CD4-positive, alpha-beta T cell treated with Interleukin-15 for 4 hours (primary cell): Measurements from ENCODE around the gene ZG16B.
A peak's percentile ranks its signal among the peaks of the same experiment; 100 is the strongest.

ENCODE experiments used
- DNase-seq: peaks from one replicate; pipeline ENCODE4 v3.0.0-alpha.2; 2020; ENCODE audit warnings: low spot score

ZG16B gene

DNA sequence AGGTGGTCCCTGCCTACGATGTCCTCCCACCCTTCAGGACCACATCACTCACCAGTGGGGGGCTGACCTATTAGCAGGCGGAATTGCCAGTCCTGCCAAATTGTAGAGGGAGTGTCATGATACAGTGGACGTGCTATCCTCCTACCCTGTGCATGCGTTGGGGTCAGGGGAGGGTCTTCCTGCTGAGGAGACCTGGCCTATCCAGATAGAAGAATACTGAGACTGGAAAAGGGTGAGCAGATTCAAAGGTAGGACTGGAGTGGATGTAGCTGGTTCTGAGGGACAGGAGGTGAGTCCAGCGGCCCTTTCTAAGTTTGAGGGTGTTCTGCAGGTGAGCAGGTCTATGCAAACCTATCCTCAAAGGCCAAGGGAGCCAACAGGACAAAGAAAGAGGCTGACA is 23.8 kb upstream of the ZG16B start:
- no peak for DNase-seq

DNA sequence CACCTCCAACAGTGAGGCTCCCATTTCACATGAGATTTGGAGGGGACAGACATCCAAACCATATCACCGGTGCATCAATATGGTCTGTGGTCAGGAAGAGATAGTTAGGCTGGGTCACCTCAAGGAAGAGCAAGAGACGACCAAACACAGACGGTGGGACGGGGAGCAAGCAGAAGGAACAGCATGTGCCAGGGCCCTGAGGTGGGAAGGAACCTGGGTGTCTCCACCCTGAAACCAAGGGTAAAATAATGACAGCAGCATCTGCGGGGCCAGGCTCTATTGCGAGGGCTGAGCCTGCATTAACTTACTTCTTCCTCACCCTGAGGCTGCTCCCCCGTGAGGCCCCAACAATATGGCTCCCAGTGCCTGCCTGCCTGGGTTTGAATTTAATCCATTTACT is 21.9 kb upstream of the ZG16B start:
- DNase-seq = no peak

DNA sequence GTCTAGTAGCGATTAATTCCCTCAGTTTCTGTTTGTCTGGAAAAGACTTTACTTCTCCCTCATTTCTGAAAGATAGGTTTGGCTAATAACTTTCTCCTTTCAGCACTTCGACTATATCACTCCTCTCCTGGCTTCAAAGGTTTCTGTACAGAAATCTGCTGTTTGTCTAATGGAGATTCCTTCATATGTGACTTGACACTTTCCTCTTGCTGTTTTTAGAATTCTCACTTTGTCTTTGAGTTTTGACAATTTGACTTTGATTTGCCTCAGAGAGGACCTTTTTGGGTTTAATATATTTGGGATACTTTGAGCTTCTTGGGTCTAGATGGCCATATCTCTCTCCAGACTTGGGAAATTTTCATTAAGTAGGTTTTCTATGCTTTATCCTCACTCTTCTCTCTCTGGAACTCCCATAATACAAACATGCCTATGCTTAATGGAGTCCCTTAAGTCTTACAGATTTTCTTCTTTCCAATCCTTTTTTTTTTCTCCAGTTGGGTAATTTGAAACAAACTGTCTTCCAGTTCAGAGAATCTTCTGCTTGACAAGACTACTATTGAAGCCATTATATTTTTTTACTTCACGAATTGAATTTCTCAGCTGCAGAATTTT is 20.8 kb upstream of the ZG16B start:
- no peak for DNase-seq

DNA sequence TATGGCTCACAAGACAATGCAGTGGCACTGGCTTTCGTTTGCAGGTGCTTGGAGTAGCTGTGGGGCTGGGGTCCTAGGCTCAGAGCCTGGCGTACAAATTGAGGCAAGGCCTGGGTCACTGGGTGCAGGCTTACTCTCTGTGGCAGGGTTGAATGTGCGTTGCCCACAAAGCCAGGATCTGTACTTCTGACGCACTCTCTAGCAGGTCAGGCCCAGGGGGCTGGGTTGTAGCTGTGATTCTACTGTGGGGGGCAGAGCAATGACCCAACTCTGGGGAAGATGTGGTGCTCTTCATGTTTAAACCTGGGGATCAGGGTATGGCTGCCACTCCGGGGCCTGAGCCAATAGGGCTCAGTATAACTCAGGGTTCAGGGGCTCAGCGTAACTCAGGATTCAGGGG is 19.5 kb upstream of the ZG16B start:
- DNase-seq = no peak

DNA sequence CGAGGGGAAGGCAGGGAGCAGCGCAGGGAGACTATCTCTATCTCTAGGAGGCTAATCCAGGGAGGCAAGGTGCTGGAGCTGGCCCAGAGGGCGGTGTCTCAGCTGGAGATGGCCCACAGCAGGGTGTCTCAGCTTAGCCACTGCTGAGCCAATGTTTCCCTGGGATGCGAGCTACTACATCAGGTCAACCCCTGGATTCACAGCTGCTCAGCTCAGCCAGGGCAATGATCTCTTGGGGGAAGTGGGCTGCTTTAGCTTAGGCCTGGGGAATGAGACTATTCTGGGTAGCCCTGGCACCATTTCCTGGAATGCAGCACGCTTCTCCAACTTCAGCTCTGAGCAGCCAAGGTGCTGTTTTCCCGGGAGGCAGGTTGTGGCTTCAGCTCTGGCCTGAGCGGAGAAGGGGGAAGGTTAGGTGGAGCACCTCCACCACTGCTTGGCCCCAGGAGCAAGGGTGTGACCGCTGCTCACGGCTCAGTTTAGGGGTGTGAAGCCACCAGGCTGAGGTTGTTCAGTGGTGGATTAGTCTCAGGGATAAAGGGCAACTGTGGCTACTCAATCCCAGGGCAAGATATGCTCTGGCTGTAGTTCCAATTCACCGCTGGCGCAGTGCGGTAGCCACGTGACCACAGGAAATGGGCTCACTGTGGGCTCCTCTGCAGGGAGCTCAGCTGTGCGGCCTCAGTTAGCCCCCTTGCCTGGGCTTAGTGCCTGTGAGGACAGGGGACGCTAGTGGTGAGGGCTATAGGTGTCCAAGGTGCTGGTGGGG is 18.2 kb upstream of the ZG16B start:
- no peak for DNase-seq

DNA sequence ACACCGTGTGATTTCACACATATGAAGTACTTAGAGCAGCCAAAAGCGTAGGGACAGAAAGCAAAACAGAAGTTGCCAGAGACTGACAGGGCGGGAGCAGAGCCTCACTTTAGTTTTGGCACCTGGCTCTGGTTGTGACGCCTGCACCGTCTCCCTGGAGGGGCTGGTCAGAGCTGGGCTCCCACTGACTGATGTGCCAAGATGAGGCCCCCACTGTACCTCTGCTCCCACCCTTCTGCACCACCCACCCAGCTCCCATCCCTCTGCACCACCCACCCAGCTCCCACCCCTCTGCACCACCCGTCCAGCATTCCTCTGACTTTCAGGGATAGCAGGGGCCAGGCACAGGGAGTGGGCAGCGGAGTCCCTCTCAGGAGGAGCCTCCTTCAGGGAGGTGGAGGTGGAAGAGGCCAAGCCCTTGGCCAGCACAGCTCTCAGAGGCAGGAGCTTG is 16.3 kb upstream of the ZG16B start:
- DNase-seq = no peak

DNA sequence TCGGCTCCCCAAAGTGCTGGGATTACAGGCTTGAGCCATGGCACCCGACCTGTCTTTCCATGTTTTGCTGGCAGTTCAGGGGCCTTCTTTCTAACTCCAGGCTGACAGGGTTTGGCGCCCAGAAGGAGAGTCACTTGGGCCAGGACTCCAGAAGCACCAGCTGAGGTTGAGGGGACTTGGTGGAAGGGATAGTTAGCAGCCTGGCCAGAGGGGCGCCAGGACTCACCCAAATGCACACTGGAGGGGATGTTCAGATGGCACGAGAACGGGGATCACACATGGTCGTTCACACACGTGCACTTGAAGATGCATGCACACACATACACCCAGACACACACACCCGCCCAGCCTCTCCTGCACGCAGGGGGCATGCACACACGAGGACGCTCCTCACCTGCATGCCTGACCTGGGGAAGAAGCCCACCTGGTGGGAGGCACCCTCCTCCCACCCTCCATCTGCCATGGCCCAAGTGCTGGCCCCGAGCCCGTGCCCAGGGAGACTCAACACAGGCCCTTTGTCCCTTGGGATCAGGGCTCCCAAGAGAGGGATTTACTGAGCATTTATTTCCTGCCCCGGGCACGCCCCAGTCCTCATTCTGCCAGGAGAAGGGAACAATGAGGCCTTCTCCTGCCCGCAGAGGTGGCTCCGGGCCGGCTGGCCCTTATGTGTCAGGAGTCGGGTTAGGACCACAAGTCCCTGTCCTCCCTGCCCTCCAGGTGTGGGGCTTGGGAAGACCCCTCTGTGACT is 15.4 kb upstream of the ZG16B start:
- DNase-seq = no peak

DNA sequence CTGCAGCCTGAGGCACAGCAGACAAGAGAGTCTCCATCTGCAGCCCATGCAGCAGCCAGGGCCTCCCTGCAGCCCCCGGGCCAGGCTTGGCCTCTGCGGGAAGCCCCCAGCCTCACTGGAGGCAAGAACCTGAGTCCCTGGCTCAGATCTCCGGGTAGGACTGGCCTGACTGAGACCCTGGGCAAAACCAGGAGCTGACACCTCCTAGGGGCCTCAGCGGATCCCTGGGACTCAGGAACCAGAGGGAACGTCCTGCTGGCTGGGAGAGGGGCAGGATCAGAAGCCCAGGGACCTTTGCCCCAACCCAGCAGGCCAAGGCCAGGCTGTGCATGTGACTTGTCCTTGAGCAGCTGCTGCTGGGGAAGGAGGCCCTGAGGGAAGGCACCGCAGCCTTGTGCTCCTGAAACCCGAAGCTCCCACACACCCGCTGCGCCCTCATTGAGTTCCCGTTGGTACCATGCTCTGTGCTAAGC is 14.8 kb upstream of the ZG16B start:
- DNase-seq = no peak

DNA sequence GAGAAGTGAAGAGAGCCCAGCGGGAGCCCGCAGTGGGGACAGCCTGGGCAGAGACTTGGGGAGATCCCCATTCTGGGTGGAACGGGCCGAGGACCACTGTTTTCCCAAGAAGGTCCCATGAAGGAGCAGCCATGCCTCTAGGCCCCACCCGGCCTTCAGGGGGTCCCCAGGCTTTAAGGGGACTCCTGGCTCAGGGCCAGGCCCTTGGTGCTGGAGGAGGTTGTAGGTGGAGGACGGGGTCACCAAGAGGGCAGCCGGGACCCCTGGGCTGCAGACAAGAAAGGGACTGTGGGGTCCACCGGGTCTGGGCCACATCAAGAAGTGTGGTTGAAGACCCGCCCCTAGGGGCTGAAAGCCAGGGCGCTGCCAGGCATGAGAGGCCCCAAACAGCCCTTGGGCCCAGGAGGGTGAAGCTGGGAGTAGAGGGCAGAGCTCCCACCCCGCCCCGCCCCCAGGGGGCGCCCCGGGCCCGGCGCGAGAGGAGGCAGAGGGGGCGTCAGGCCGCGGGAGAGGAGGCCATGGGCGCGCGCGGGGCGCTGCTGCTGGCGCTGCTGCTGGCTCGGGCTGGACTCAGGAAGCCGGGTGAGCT is 13.3 kb upstream of the ZG16B start, which contains the start of gene PRSS21:
Gene PRSS21, plus strand, starts transcription at position 487 of the 589 bp plus-strand sequence. Its CDS starts 32 bp downstream, at position 519.
- peak; percentile 17 for DNase-seq

DNA sequence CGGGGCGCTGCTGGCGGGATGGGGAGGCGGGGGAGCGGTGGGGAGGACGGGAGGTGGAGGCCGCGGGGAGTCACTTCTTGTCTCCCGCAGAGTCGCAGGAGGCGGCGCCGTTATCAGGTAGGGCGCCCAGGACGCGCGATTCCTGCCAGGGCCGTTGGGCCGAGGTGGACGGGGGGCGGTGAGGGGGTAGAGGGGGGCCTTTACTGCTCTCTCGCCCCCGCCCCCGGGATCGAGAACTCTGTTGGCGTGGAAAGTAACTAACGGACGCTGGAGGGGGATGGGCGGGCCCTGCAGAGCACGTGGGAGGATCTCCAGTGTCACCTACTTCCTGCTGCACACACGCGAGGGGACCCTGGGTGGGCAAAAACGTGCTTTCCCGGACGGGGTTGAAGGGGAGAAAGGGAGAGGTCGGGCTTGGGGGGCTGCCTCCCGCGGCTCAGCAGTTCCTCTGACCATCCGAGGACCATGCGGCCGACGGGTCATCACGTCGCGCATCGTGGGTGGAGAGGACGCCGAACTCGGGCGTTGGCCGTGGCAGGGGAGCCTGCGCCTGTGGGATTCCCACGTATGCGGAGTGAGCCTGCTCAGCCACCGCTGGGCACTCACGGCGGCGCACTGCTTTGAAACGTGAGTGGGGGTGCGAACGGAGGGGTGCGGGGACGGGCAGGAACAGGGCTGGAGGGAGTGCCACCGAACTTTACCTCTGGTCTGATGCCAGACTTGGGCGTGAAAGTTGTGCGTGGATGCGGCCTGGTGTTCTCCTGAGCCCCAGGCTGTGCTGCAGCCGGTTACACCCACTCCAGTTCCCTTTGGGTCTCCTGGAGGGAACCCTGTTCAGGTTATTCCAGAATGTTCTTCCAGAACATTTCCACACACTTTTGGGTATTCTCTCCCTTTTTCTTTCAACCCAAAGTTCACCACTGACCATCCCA is 12.5 kb upstream of the ZG16B start:
- no peak for DNase-seq

DNA sequence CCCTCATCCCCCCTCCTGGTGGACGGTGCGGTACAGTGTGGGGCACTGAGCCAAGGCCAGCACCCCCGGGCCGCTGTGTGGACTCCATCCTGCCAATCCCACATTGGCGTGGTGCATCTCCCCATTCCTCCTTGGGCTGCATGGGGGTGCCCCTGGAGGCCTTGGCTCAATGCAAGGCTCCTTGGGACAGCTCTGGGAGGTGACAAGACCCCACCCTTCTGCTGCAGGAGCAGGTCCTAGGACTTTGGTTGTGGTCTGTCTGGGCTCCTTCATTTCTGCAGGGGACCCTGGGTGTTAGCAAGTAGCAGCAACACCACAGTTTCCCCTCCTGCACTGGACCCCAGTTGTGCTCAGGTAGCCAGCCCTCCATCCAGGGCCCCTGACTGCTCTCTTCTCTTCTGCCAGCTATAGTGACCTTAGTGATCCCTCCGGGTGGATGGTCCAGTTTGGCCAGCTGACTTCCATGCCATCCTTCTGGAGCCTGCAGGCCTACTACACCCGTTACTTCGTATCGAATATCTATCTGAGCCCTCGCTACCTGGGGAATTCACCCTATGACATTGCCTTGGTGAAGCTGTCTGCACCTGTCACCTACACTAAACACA is 11.7 kb upstream of the ZG16B start:
- DNase-seq = no peak

DNA sequence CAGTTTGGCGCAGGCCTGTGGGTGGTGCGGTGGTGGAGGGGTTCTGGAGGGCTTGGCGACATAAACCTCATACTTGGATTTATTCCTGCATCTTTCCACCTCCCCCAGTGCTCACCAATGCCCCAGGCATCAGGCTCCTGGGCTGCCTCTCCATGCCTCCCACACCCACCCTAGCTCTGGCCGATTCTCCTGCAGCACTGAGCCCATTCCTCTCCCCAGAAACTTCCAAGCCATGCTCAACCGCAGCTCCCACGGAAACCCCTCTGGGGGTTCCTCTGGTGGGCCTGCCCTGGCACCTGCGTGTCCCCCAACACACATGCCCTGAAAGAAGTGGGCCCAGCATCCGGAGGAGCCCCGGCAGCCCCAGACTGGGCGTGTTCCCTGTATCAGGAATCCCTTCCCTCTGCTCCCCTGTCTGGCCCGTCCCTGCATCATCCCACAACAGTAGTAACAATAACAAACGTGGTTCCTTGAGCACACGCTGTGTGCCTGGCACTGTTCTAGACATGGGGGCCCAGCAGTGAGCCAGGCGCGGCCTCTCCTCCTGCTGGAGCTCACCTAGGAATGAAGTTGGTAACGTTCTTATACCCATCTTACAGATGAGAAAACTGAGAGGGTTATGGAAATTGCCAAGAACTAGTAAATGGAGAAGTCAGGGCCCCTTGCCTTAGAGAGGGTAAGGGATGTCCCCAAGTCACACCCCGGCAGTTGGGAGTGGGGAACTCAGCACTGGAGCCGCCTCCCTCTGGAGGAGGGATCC is 10.7 kb upstream of the ZG16B start:
- no peak for DNase-seq

DNA sequence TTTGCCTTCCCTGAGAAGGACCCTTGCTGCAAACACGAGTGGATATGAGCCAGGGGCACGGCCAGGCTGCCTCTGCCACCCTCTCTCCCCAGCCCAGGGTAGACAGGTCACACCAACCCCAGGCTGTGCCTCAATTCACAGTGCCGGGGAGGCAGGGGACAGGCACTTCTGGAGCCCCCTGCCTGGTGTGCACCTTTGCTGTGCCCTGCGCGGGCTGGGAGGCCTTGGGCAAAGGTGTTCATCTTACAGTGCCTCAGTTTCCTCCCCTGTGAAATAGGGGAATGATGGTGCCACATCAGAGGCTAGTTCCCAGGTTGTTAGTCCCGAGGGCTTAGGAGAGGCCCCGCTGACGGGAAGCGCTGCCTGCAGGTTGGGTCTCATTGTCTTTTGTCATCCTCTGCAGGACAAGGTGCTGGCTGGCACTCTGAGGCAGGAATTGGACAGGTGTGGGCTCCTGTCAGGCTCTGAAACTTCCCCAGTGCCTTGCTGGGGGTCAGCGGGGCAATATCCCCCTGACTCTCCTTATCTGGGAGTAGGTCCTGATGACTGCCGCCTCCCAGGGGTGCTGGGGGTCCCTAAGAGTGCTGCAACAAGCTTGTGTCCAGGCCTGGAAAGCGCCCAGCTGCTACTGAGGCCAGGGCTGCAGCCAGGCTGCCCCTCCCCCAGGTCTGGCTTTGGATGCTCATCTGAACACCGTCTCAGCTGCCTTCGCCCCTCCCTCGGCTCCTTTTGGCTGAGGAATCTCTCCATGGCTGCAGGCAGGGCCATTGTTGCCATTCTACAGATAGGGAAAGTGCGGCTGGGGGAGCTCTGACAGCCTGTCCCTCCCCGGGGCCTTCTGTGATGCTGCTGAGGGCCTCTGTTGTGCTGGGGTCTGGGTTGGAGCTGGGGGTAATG is 9.9 kb upstream of the ZG16B start:
- DNase-seq = no peak

DNA sequence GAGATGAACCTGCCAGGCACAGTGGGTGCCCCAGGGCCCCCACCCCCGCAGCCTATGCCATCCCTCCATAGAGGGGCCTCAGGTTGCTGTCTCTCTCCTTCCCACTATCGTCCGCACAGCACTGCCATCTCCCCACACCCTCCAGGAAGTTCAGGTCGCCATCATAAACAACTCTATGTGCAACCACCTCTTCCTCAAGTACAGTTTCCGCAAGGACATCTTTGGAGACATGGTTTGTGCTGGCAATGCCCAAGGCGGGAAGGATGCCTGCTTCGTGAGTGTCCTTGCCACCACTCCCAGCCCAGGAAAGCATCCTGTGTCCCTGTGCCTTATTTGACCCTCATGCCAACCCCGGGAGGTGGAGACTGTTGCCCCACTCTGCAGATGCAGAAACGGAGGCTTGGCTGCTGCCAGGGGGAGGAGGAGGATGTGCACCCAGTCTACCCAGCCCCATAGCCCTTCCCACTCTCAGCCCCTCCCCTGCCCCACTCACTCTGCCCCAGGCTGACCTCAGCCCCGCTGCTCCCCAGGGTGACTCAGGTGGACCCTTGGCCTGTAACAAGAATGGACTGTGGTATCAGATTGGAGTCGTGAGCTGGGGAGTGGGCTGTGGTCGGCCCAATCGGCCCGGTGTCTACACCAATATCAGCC is 9.1 kb upstream of the ZG16B start:
- DNase-seq = no peak

DNA sequence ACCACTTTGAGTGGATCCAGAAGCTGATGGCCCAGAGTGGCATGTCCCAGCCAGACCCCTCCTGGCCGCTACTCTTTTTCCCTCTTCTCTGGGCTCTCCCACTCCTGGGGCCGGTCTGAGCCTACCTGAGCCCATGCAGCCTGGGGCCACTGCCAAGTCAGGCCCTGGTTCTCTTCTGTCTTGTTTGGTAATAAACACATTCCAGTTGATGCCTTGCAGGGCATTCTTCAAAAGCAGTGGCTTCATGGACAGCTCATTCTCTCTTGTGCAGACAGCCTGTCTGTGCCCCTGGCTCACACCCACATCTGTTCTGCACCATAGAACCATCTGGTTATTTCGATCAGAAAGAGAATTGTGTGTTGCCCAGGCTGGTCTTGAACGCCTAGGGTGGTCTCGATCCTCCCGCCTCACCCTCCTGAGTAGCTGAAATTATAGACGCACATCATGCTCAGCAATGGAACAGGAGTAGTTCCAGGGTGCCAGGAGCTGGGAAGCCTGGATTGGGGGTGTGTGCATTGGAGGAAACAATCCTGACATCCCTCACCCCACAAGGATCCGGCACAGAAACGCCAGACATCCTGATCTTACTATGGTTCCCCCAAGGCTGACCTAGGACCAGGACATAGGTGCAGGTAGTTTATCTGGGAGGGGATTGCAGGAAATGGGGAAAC is 8.5 kb upstream of the ZG16B start:
- no peak for DNase-seq

DNA sequence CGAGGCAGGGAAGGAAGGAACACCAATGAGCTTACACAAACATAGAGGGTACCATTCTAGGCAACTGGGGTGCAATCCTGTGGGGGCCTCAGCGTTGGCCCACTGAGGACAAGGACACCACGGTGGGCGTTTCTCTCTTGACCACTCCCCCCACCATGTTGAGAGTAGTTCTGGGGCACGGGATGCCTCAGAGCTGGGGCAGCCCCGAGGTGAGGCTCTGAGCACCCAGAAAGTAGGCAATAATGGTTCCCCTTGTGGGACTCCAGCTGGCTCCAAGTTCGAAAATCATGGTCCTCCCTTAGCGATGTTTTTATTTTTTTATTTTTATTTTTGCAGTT is 8.0 kb upstream of the ZG16B start:
- no peak for DNase-seq

DNA sequence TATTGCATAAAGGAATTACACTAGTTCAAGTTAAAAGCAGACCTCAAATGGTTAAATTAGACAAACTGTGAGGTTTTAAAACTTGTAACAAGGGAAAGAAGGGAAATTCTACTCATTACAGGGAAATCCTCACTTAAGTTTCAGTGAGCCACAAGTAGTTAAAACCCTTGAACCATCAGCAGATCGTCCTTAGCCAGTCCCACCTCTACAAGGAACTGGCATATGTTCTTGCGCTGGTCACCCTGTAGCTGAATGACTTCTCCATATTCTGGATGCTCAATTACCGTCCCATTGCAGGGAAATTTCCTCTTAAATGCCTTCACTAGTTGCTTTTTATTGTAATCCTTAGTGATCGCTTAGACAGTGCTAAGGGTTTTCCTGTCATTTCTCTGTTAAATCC is 7.6 kb upstream of the ZG16B start:
- no peak for DNase-seq

DNA sequence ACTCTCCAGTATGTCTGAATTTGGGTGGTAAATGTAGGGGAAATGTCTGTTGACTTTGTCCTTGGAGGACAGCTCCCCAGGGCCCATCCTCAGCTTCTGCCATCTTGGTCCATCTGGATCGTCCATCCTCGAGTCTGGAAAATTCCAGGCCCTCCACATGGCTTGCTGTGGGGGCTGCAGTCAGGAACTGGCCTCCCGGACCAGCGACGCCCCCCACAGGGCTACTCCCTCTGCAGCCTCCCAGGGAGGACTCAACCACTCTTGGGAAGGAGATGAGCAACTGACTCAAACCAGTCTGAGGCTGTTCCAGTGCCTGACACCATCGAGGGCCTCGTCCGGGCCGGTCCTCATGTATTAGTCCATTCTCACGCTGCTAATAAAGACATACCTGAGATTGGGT is 5.5 kb upstream of the ZG16B start:
- no peak for DNase-seq
